ENCODE data around the gene MYH11. TPM values are rescaled to one million over a fixed set of nuclear protein-coding genes. Genes with fewer than 3 reads are reported as not detected.
A peak's percentile ranks its signal among the peaks of the same experiment; 100 is the strongest.
"Not testable (repeated sequence)": the region's sequence is repeated elsewhere in the genome, so short reads cannot be mapped to it uniquely, and the experiment has no call there.

Gene MYH11
- total RNA-seq, 2 donors from 2014 or later = 2,411 to 2,456 TPM

DNA sequence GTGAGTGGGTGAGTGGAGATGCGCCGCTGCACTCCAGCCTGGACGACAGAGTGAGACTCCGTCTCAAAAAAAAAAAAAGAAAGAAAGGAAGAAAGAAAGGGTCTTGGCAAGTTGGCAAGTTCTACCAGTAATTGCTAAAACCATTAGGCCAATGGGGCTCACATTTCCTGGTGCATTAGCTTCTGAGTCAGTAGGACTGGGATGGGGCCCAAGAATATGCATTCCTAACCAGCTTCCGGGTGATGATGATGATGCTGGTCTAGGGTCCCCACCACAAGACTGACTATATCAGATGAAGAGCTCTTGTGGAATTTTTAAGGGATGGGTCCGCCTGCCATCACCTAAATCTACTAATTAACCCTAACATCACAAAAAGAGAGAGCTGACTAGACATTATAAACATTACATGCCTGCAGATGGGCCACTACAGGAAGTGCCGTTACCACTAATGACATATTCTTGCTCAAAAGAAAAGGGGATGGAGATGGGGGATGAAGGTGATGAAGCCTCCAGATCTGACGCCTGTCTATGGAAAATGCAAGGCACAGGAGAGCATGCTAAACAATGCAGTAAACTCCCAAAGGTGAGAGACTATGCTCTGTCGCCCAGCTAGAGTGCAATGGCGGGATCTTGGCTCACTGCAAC lies 13.1 kb downstream of the MYH11 start:
- Histone ChIP-seq H3K4me1 (ENCODE audit: control insufficient read depth in 1 of 2, low read depth in 2 of 2) (peaks cover 34 to 99% of the 10 kb centered on the region in 2 donors), H3K9me3 (no peaks in the 10 kb centered on the region), H3K36me3 (peaks cover 7% of the 10 kb centered on the region), H3K27ac (peak overlapping the region; percentile 55 to 77), H3K4me3 (no peak overlapping the region), H3K27me3 (replicated peaks; ENCODE audit: insufficient read depth) (no peaks in the 10 kb centered on the region)
- TF ChIP-seq CTCF (IDR thresholded peaks at IDR 0.05) = no peak
- DNase-seq (ENCODE audit: low spot score) = no peak
- ATAC-seq (ENCODE audit: insufficient number of reproducible peaks, low FRiP score, low read depth) = peak; percentile 25

GRCh38 chr16:15839204-15839603 lies 17.6 kb downstream of the MYH11 start:
- not testable (repeated sequence) for H3K9me3 ChIP-seq; H3K27me3 ChIP-seq (replicated peaks; ENCODE audit: insufficient read depth); H3K4me3 ChIP-seq; DNase-seq (ENCODE audit: low spot score); ATAC-seq (ENCODE audit: insufficient number of reproducible peaks, low FRiP score, low read depth)
- Histone ChIP-seq H3K27ac (peak overlapping the region; percentile 77 to 85), H3K36me3 (peaks cover 26% of the 10 kb centered on the region), H3K4me1 (ENCODE audit: control insufficient read depth in 1 of 2, low read depth in 2 of 2) (peaks cover 53 to 99% of the 10 kb centered on the region in 2 donors)

DNA sequence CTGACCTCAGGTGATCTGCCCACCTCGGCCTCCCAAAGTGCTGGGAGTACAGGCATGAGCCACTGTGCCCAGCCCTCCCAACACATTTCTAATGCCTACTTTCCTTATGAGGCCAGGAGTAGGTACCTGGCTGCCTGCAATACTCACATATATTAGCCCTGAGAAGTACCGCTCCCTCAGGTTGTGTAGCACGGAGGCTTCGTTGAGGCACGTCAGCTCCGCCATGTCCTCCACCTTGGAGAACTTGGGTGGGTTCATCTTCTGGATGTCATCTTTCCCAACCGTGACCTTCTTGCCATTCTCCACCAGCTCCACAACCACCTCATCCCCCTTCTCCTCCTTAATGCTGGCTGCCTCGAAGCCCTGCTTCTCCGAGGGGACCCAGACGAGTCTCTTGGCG lies 19.1 kb downstream of the MYH11 start:
- Histone ChIP-seq H3K4me3 (no peak overlapping the region), H3K27me3 (replicated peaks; ENCODE audit: insufficient read depth) (no peaks in the 10 kb centered on the region), H3K4me1 (ENCODE audit: control insufficient read depth in 1 of 2, low read depth in 2 of 2) (peaks cover 57 to 99% of the 10 kb centered on the region in 2 donors), H3K36me3 (peaks cover 35% of the 10 kb centered on the region), H3K27ac (peak overlapping the region; percentile 77 to 85), H3K9me3 (no peaks in the 10 kb centered on the region)
- no peak for TF ChIP-seq CTCF (IDR thresholded peaks at IDR 0.05)
- ATAC-seq (ENCODE audit: insufficient number of reproducible peaks, low FRiP score, low read depth) = no peak
- DNase-seq (ENCODE audit: low spot score) = no peak

DNA sequence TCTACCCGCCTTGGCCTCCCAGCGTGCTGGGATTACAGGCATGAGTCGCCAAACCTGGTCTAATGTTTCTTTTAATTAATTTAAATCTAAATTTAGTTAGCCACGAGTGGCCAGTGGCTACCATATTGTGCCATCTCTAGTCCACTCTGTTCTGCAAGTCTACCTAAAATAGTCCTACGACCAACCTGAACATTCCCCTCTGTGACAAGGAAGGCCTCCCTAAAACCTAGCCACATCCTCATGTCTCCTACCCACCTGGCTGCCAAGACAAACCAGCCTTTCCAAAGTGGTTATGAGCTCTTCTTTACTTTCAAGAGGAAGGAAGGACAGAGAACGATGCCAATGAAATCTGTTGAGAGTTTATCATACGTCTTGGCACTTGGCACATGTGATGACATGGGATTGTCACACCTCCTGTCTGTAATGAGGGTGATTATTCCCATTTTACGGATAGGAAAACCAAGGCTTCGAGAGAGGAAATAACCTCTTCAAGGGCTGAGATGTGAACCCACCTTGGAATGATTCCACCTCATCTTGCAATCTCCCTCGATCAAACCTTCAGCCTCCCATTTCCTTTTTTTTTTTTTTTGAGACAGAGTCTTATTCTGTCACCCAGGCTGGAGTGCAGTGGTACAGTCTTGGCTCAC lies 19.7 kb downstream of the MYH11 start:
- no peaks in the 10 kb centered on the region for H3K9me3 ChIP-seq
- no peak overlapping the region for H3K4me3 ChIP-seq
- H3K4me1 ChIP-seq (ENCODE audit: control insufficient read depth in 1 of 2, low read depth in 2 of 2) = peaks cover 55 to 99% of the 10 kb centered on the region in 2 donors
- H3K27ac ChIP-seq = peak overlapping the region; percentile 77 to 85
- H3K36me3 ChIP-seq = peaks cover 39% of the 10 kb centered on the region
- no peaks in the 10 kb centered on the region for H3K27me3 ChIP-seq (replicated peaks; ENCODE audit: insufficient read depth)
- DNase-seq (ENCODE audit: low spot score) = no peak
- no peak for TF ChIP-seq CTCF (IDR thresholded peaks at IDR 0.05)
- no peak for ATAC-seq (ENCODE audit: insufficient number of reproducible peaks, low FRiP score, low read depth)

- DNase-seq (ENCODE audit: low spot score) (no peak), ATAC-seq (ENCODE audit: insufficient number of reproducible peaks, low FRiP score, low read depth) (no peak)
- H3K27ac ChIP-seq = peak overlapping the region; percentile 77 to 85
- H3K9me3 ChIP-seq = no peaks in the 10 kb centered on the region
- peaks cover 57 to 99% of the 10 kb centered on the region in 2 donors for H3K4me1 ChIP-seq (ENCODE audit: control insufficient read depth in 1 of 2, low read depth in 2 of 2)
- TF ChIP-seq CTCF (IDR thresholded peaks at IDR 0.05) = no peak
- peak overlapping the region; percentile 21 for H3K4me3 ChIP-seq
- H3K27me3 ChIP-seq (replicated peaks; ENCODE audit: insufficient read depth) = no peaks in the 10 kb centered on the region
- peaks cover 46% of the 10 kb centered on the region for H3K36me3 ChIP-seq
Measured at GRCh38 chr16:15836074-15836473, 20.8 kb downstream of the MYH11 start.

Measured in thoracic aorta (tissue), 2 donors.